ENCODE data around the gene CKS1B.
"Not testable (repeated sequence)": the region's sequence is repeated elsewhere in the genome, so short reads cannot be mapped to it uniquely, and the experiment has no call there.

CKS1B gene

DNA sequence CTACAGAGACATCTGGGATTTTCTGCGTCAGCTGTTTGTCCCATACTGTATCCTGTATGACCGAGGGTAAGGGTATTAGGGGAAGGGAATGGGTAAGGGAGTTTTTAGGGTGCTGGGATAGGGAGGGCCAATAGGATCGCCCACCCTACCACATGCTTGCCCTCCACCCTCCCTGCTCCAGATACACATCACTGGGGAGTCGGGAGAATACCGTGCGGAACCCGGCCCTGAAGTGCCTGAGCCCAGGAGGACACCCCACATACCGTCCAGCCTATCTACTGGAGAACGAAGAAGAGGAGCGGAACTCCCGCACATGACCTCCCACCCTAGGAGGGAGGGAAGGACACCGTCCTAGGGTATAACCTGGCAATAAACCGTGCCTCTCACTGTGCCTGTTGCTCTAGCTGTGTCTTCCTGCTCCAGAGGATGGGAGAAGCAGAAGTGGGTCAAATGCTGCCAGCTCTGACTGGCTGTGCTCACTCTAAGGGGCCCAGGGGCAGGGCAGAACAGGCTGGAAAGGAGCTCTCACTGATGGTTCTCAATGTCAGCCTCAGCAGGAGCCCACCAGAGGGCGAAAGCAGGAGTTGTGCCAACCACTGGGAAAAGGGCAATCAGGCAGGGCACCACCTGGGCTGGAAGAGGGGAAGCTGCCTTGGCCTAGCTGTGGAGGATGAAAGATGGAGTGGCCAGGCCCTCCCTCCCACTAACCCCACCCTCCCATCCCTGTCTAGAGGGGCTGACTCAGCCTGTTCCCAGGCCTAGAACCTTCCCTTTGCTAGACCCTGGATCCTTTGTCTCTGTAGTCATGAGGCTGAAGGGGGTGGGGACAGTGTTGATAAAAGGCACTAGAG lies 18.5 kb downstream of the CKS1B start:
- Mint-ChIP-seq H3K9me3 (no peaks in the 10 kb centered on the region), H3K4me3 (no peak overlapping the region), H3K36me3 (ENCODE audit: insufficient read depth) (peaks cover 13% of the 10 kb centered on the region), H3K27ac (no peak overlapping the region), H3K27me3 (no peaks in the 10 kb centered on the region), H3K4me1 (ENCODE audit: low read depth in 2 of 2) (peaks cover 20 to 23% of the 10 kb centered on the region in 2 donors)
- ATAC-seq (replicated peaks) (no peak), DNase-seq (no peak)

DNA sequence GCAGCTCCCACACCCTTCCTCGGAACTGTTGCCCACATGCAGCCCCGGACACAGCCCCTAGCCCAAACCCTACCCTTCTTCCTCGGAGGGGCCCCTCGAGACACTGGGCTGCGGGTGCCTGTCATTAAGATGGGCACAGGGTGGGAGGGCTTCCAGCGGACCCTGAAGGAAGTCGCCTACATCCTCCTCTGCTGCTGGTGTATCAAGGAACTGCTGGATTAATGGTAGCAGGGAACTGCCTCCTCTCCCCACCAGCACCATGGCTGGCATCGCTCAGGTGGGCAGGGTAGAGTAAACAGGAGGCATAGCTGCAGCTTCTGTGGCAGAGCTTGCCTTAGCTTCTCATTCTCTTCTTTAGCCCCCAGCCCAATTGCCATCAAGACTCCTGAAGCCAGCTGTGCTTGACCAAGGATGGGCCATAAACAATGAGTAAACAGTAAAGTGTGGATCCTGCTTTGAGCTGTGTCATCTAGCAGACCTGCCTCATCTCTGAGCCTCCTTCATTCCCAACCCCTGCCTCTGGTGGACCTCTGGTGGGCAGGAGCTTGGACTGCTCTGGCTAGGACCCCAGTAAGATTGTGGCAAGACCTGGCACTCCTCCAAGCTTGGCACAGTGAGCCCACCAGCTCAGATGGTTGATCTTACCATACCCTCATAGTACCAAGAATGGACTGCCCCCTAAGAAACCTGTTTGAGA lies 19.2 kb downstream of the CKS1B start, which contains the start of gene LENEP:
Gene LENEP (plus strand): TSS at position 15 of the 697 bp plus-strand sequence. CDS start 22 bp downstream, at position 37.
- Mint-ChIP-seq H3K4me1 (ENCODE audit: low read depth in 2 of 2) (peaks cover 18 to 20% of the 10 kb centered on the region in 2 donors), H3K27me3 (no peaks in the 10 kb centered on the region), H3K9me3 (no peaks in the 10 kb centered on the region), H3K27ac (peak within 1 kb of the TSS in 1 of 2 donors; percentile 29), H3K36me3 (ENCODE audit: insufficient read depth) (peaks cover 14% of the 10 kb centered on the region), H3K4me3 (no peak within 1 kb of the TSS)
- no peak for DNase-seq
- ATAC-seq (replicated peaks) = no peak

DNA sequence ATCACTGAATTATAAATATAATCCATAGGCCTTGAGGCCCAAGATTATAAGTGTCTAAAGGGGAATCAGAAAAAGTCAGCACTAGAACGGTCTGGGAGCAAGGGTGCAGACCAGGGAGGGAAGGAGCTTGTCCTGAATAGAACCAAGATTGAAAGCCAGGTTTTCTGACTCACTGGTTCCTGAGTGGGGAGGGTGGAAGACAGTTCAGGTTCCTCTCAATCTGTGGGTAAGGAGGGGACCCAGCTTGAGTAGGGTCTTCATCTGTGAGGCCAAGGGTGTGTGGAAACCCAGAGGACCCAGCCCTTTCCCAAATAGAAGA lies 19.7 kb downstream of the CKS1B start:
- peak overlapping the region in 1 of 2 donors; percentile 29 for H3K27ac Mint-ChIP-seq
- H3K4me1 Mint-ChIP-seq (ENCODE audit: low read depth in 2 of 2) = peaks cover 19 to 20% of the 10 kb centered on the region in 2 donors
- DNase-seq (no peak), ATAC-seq (replicated peaks) (no peak)
- no peak overlapping the region for H3K4me3 Mint-ChIP-seq
- H3K9me3 Mint-ChIP-seq = no peaks in the 10 kb centered on the region
- peaks cover 14% of the 10 kb centered on the region for H3K36me3 Mint-ChIP-seq (ENCODE audit: insufficient read depth)
- H3K27me3 Mint-ChIP-seq = no peaks in the 10 kb centered on the region

DNA sequence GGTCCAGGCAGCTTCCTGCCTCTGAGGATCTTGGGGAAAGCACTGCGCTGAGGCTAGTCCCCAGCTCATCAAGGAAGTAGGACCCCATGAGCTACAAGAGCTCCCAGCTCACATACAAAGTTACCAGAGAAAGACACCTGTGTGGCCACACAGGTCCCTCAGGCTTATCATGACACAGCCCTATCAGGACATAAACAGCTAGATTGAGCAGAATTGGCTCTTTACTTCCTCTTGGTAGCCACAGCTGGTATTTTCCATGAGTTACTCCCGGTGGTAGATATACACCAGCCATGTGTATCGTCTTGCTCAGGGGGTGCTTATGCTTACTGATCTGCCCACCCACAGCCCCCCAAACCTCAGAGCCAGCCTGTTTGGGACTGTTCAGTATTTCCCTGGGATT lies 20.1 kb downstream of the CKS1B start:
- ATAC-seq (replicated peaks) (no peak), DNase-seq (no peak)
- H3K4me3 Mint-ChIP-seq = no peak overlapping the region
- H3K27ac Mint-ChIP-seq = peak overlapping the region in 1 of 2 donors; percentile 49
- H3K4me1 Mint-ChIP-seq (ENCODE audit: low read depth in 2 of 2) = peaks cover 17 to 18% of the 10 kb centered on the region in 2 donors
- H3K9me3 Mint-ChIP-seq = no peaks in the 10 kb centered on the region
- H3K36me3 Mint-ChIP-seq (ENCODE audit: insufficient read depth) = peaks cover 14% of the 10 kb centered on the region
- no peaks in the 10 kb centered on the region for H3K27me3 Mint-ChIP-seq

DNA sequence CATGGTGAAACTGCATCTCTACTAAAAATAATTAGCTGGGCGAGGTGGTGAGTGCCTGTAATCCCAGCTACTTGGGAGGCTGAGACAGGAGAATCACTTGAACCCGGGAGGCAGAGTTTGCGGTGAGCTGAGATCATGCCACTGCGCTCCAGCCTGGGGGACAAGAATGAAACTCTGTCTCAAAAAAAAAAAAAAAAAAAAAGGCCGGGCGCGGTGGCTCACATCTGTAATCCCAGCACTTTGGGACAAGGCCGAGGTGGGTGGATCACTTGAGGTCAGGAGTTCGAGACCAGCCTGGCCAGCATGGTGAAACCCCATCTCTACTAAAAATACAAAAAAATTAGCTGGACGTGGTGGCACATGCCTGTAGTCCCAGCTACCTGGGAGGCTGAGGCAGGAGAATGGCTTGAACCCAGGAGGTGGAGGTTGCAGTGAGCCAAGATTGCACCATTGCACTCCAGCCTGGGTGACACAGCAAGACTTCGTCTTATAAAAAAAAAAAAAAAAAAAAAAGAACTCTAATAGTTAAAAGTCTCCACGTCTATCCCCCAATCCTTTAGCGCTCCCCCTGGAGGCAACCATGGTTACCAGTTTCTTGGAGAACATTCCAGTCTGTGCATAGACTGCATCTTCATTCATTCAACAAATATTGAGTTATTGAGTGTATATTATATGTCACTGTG lies 21.0 kb downstream of the CKS1B start:
- H3K9me3 Mint-ChIP-seq; ATAC-seq (replicated peaks); DNase-seq; H3K4me3 Mint-ChIP-seq; H3K27me3 Mint-ChIP-seq: not testable (repeated sequence)
- peaks cover 17 to 21% of the 10 kb centered on the region in 2 donors for H3K4me1 Mint-ChIP-seq (ENCODE audit: low read depth in 2 of 2)
- peak overlapping the region in 1 of 2 donors; percentile 49 for H3K27ac Mint-ChIP-seq
- H3K36me3 Mint-ChIP-seq (ENCODE audit: insufficient read depth) = peaks cover 12% of the 10 kb centered on the region

DNA sequence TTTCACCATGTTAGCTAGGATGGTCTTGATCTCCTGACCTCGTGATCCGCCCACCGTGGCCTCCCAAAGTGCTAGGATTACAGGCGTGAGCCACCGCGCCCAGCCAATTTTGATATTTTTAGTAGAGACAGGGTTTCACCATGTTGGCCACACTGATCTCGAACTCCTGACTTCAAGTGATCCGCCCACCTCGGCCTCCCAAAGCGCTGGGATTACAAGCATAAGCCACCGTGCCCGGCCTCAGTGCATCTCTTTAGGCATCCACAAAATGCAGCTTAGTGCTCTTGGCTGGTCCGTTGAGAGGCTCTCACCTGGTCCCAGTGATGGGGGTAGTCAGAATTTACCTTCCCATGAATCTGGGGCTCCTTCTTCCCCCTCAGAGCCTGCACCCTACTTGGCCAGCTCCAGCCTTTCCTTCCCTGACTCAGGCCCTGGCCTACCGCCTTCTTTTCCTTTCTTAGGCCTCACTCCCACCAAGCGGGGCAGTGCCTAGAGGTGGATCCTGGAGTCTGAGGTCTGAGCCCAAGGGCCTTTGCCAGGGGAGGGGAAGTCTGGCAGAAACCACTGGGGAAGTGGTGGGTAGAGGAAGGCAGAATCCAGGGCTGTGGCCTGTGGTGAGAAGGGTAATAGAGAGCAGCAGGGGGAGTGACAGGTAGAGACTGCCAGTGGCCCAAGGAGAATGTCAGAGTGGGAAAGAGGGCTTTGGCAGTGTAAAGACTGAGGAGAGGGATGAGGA lies 22.7 kb downstream of the CKS1B start:
- no peak for DNase-seq
- Mint-ChIP-seq H3K27ac (peak overlapping the region in 1 of 2 donors; percentile 45), H3K27me3 (no peaks in the 10 kb centered on the region), H3K9me3 (no peaks in the 10 kb centered on the region), H3K4me1 (ENCODE audit: low read depth in 2 of 2) (peaks cover 17 to 21% of the 10 kb centered on the region in 2 donors), H3K4me3 (no peak overlapping the region), H3K36me3 (ENCODE audit: insufficient read depth) (peaks cover 19% of the 10 kb centered on the region)
- no peak for ATAC-seq (replicated peaks)

DNA sequence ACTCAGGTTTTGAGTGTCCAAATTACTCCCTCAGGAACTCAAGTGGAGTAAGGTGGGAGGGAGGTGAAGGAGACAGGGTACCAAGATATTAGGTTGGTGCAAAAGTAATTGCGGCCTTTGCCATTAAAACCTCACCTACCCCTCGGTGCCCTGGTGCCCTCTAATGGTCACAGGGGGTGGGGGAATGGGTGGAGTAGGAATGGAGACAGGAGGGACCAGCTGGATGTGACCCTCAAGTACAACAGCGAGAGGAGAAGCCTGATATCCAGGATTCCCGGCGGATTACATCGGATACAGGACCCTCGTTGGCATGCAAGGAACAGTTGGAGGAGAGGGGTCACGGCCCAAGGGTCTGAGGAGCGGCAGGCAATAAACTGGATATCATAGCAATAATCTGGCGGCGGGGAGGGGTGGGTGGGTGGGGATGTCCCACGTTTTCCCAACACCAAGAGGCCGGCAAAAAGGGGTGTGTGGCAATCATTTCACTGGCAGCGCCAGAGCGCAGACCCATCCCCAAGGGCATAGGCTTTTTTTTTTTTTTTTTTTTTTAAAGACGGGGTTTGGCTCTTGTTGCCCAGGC lies 23.8 kb downstream of the CKS1B start:
- Mint-ChIP-seq H3K9me3 (no peaks in the 10 kb centered on the region), H3K4me1 (ENCODE audit: low read depth in 2 of 2) (peaks cover 17 to 21% of the 10 kb centered on the region in 2 donors), H3K4me3 (peak overlapping the region; percentile 31 to 97), H3K27me3 (no peaks in the 10 kb centered on the region), H3K27ac (no peak overlapping the region), H3K36me3 (ENCODE audit: insufficient read depth) (peaks cover 21% of the 10 kb centered on the region)
- ATAC-seq (replicated peaks) = no peak
- no peak for DNase-seq

DNA sequence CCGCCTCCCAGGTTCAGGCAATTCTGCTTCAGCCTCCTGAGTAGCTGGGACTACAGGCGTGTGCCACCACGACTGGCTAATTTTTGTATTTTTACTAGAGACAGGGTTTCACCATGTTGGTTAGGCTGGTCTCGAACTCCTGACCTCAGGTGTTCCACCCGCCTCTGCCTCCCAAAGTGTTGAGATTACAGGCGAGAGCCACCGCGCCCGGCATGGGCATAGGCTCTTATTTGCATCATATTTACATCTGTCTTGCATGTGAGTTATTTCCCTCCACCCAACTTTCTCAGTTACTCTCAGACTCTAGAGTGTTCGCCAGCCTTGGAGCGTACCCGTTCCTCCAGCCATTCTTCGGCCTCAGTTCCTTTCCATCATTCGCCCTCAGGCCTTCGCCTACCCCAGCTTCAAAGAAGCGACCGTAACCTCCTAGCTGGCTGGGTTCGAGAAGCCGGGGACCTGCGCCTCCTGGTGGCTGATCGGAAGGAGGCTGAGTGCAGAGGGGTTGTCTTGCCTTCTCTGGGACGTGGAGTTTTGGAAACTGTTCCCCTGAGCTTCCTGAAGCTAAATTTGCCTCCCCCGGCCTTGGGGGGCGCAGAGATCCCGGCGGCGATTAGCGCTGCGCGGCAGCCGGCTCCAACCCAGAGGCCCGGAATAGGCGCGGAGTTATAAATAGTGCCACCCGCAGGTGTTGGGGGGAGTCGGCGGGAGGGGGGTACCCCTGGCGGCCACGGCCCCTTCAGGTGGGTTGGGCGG lies 24.5 kb downstream of the CKS1B start:
- peak overlapping the region; percentile 75 to 88 for H3K27ac Mint-ChIP-seq
- ATAC-seq (replicated peaks) = peak; percentile 3
- no peaks in the 10 kb centered on the region for H3K27me3 Mint-ChIP-seq
- peaks cover 23 to 26% of the 10 kb centered on the region in 2 donors for H3K4me1 Mint-ChIP-seq (ENCODE audit: low read depth in 2 of 2)
- peaks cover 21% of the 10 kb centered on the region for H3K36me3 Mint-ChIP-seq (ENCODE audit: insufficient read depth)
- no peaks in the 10 kb centered on the region for H3K9me3 Mint-ChIP-seq
- H3K4me3 Mint-ChIP-seq = peak overlapping the region; percentile 96 to 97
- DNase-seq = peak; percentile 50 to 55 (median 50)

DNA sequence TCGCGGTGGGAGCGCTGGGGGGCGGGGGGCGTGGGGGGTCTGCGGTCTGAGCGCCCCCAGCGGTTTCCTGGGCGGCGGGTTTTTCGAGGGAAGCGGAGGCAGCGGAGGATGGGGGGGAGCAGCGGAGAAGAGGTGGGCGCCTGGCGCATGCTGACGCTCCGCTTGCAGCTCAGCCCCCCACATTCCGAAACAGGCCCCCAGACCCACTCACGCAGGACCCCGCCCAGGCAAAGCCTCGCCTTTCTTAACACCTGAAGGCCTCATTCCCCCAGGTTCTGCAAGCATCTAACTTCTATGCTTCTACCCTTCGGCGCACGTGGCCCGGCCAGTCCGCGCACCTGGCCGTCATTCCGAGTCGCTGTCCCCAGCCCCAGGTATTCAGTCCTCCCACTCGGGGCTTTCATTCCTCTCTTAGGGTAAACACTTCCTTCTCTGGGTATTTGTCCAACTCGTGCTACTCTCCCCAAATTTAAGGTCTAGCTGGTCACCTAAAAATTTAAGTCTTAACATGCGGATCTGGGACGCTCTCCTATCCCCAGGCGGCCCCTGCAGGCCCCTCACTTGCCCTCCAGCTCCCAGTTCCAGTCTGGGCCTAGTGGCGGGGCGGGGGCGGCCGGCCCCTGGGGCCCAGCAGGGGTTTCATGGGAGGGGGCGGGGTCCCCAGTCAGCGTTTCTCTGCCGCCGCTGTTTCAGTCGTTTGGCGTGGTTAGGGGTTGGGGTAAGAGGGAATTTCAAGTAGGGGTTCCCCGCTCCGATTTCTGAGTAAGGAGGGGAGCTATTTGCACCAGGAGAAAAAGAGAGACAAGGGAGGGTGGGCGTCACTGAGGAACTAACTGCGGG lies 25.3 kb downstream of the CKS1B start:
- Mint-ChIP-seq H3K4me3 (peak overlapping the region; percentile 96 to 97), H3K9me3 (no peaks in the 10 kb centered on the region), H3K27ac (peak overlapping the region; percentile 74 to 88), H3K27me3 (no peaks in the 10 kb centered on the region), H3K36me3 (ENCODE audit: insufficient read depth) (peaks cover 21% of the 10 kb centered on the region), H3K4me1 (ENCODE audit: low read depth in 2 of 2) (peaks cover 29 to 34% of the 10 kb centered on the region in 2 donors)
- ATAC-seq (replicated peaks) (no peak), DNase-seq (peak in 1 of 3 experiments; percentile 25)

DNA sequence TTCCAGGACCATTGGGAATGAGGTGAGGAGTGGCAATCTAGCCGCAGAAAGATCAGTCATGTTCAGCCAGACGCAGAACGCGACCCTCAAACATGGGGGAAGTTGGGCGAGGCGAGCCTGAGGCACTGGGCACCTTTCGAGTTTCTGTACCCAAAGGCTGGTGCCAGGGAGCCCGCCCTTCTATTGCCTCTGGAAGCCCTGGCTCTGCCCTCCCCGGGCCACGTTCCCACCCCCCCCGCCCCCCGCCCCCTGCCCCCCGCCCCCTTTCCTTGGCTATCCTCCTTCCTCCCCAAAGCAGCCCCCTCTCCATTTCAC lies 25.9 kb downstream of the CKS1B start:
- DNase-seq (peak in 1 of 3 experiments; percentile 32), ATAC-seq (replicated peaks) (no peak)
- Mint-ChIP-seq H3K36me3 (ENCODE audit: insufficient read depth) (peaks cover 21% of the 10 kb centered on the region), H3K9me3 (no peaks in the 10 kb centered on the region), H3K27ac (peak overlapping the region; percentile 74 to 88), H3K4me3 (peak overlapping the region; percentile 96 to 97), H3K4me1 (ENCODE audit: low read depth in 2 of 2) (peaks cover 29 to 37% of the 10 kb centered on the region in 2 donors), H3K27me3 (no peaks in the 10 kb centered on the region)

DNA sequence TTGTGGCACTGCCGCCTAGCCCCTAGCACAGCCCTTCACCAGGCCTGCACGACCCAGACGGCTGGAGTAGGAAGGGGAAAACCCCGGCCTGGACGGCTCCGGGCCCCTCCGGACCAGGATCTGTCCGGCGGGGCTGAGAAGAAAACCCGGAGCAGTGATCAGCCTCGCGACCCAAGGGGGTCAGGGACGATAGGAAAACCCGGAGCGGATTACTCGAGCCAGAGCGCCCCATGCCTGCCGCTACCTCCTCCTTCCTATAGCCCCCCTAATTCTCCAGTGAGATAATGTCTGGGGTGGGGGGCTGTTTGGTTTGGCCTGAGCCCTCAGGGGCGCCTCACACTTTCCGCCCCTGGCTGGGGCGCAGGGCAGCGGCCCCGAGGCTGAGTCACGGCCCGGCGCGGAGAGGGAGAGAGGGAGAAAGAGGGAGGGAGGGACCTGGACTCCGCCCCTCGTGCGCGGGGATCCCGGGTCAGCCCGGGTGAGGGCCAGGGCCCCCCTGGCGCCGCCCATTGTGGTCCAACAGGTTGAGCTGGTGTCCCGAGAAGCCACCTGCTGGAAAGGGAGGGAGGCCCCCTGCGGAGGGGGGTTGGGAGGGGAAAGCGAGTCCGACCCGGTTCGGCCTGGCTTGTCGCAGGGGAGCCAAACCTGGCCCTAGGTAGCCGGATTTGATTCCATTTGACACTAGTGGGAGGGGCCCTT lies 26.4 kb downstream of the CKS1B start:
- peak overlapping the region; percentile 96 to 97 for H3K4me3 Mint-ChIP-seq
- no peaks in the 10 kb centered on the region for H3K27me3 Mint-ChIP-seq
- no peaks in the 10 kb centered on the region for H3K9me3 Mint-ChIP-seq
- H3K27ac Mint-ChIP-seq = peak overlapping the region; percentile 86 to 88
- DNase-seq (peak; percentile 61 to 67 (median 63)), ATAC-seq (replicated peaks) (peak; percentile 32)
- peaks cover 21% of the 10 kb centered on the region for H3K36me3 Mint-ChIP-seq (ENCODE audit: insufficient read depth)
- peaks cover 29 to 42% of the 10 kb centered on the region in 2 donors for H3K4me1 Mint-ChIP-seq (ENCODE audit: low read depth in 2 of 2)
